ENCODE measurements around the gene SMOC2. TPM values are rescaled to one million over a fixed set of nuclear protein-coding genes. Genes with fewer than 3 reads are reported as not detected.

Gene SMOC2
- total RNA-seq, 6 experiments from 2014 or later, result 0.42 to 3.5 (median 1.2) TPM

DNA sequence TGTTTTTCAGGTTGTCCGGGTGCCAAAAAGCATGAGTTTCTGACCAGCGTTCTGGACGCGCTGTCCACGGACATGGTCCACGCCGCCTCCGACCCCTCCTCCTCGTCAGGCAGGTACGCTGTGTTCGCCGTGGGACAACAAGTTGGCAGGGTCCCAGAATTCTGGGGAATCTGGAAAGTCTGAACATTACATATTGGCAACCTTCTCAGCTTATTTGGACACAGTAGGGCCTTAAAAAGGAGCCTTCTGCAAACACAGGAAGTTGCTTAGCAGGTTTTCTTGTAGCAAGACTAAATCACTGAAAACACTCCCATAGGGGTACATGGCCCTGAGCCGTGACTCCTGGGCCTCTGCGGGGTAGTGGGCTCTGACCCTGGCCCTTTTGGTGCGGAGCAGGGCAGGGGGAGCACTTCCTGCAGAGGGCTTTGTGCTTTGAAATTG is 209.7 kb downstream of the SMOC2 start:
- H3K9me3 ChIP-seq, result no peaks in the 10 kb centered on the region
- TF ChIP-seq, protein P1, sequence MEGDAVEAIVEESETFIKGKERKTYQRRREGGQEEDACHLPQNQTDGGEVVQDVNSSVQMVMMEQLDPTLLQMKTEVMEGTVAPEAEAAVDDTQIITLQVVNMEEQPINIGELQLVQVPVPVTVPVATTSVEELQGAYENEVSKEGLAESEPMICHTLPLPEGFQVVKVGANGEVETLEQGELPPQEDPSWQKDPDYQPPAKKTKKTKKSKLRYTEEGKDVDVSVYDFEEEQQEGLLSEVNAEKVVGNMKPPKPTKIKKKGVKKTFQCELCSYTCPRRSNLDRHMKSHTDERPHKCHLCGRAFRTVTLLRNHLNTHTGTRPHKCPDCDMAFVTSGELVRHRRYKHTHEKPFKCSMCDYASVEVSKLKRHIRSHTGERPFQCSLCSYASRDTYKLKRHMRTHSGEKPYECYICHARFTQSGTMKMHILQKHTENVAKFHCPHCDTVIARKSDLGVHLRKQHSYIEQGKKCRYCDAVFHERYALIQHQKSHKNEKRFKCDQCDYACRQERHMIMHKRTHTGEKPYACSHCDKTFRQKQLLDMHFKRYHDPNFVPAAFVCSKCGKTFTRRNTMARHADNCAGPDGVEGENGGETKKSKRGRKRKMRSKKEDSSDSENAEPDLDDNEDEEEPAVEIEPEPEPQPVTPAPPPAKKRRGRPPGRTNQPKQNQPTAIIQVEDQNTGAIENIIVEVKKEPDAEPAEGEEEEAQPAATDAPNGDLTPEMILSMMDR (IDR thresholded peaks at IDR 0.05), result no peak
- ATAC-seq, result no peak
- DNase-seq, result no peak
- WGBS (ENCODE audit: insufficient coverage, low coverage, low lambda C conversion rate, missing lambda C conversion rate), result 84% methylated on average over 7 of the region's 15 CpGs
- no peak overlapping the region for H3K27ac ChIP-seq
- no peaks in the 10 kb centered on the region for H3K4me1 ChIP-seq
- no peaks in the 10 kb centered on the region for H3K36me3 ChIP-seq
- no peak overlapping the region for H3K4me3 ChIP-seq
- H3K27me3 ChIP-seq, result no peaks in the 10 kb centered on the region
- intact Hi-C loops (cut with DNase I), result no loop called here

DNA sequence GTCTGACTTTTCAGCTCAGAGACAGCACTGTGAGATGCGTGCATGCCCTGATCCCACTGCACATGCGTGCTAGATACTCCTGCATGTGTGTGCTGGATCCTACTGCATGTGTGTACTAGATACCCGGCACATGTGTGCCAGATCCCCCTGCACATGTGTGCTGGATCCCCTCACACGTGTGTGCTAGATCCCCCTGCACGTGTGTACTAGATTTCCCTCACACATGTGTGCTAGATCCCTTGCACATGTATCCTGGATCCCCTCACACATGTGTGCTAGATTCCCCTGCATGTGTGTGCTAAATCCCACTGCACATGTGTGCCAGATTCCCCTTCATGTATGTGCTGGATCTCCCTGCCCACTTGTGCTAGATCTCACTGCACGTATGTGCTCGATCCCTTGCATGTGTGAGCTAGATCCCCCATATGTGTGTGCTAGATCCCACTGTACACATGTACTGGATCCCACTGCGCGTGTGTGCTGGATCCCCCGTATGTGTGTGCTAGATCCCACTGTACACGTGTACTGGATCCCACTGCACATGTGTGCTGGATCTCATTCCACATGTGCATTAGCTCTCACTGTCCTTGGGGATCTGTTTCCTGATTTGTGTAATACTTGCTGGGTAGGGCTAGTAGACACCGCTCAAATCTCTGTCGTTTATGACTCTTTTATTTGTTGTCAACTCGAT is 214.6 kb downstream of the SMOC2 start:
- H3K4me3 ChIP-seq, result no peak overlapping the region
- ATAC-seq (no peak), DNase-seq (no peak)
- no peaks in the 10 kb centered on the region for H3K4me1 ChIP-seq
- H3K27me3 ChIP-seq, result no peaks in the 10 kb centered on the region
- WGBS (ENCODE audit: insufficient coverage, low coverage, low lambda C conversion rate, missing lambda C conversion rate), result 89% methylated on average over 9 of the region's 14 CpGs
- intact Hi-C loops (cut with DNase I), result no loop called here
- H3K9me3 ChIP-seq, result no peaks in the 10 kb centered on the region
- H3K27ac ChIP-seq, result no peak overlapping the region
- no peaks in the 10 kb centered on the region for H3K36me3 ChIP-seq
- TF ChIP-seq POLR2A (IDR thresholded peaks at IDR 0.05), result no peak
- TF ChIP-seq, protein P1 (IDR thresholded peaks at IDR 0.05), result no peak

DNA sequence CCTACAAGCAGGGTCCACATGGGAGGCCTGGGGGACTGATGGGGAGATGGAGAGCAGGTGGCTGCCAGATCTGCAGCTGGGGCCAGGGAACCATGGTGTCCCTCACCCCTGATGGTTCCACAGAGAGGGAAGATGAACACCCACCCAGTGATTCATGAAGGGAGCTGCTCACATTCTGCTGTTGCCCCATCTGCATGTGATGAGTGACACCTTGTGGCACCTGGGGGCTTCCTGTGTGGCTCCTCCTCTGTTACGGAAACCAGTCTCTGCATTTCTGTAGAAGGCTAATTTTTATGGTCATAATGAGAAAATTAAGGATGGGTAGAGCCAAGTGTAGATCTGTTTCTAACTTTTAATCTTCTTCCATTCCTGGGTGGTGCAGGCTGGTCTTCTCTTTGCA is 217.1 kb downstream of the SMOC2 start:
- Histone ChIP-seq H3K27ac (no peak overlapping the region), H3K27me3 (no peaks in the 10 kb centered on the region), H3K9me3 (no peaks in the 10 kb centered on the region), H3K36me3 (no peaks in the 10 kb centered on the region), H3K4me1 (no peaks in the 10 kb centered on the region), H3K4me3 (no peak overlapping the region)
- TF ChIP-seq, protein P1 (IDR thresholded peaks at IDR 0.05), result no peak
- TF ChIP-seq POLR2A (IDR thresholded peaks at IDR 0.05), result no peak
- WGBS (ENCODE audit: insufficient coverage, low coverage, low lambda C conversion rate, missing lambda C conversion rate), result no CpG with 5 or more reads among the region's 1 CpG
- no peak for ATAC-seq
- no peak for DNase-seq
- intact Hi-C loops (cut with DNase I), result no loop called here

DNA sequence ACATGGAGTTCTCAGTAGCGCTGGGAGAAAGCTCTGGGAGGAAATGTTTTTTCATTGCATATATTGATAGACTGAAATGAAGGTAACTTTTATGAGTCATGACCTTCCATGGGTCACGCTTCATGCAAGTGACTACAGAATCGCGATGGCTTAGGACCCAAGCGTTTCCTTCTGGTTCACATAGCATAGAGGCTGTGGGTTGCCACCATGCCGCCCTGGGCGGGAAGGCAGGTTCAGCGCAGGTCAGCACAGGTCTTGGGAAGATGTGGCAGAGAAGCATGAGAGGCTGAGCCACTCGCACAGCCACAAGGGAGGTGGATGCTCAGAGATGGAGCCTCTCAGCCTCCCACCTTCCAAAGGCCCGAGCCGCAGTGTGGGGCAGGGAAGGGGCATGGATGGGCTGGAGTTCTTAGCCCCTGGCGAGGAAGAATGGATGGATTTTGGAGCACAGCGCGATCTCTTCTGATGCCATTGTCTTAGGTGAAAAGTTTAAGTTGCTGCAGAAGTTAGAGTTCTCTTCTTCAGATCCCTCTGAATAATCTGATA is 219.5 kb downstream of the SMOC2 start:
- Histone ChIP-seq H3K36me3 (no peaks in the 10 kb centered on the region), H3K4me3 (no peak overlapping the region), H3K27me3 (no peaks in the 10 kb centered on the region), H3K9me3 (no peaks in the 10 kb centered on the region), H3K4me1 (no peaks in the 10 kb centered on the region), H3K27ac (no peak overlapping the region)
- WGBS (ENCODE audit: insufficient coverage, low coverage, low lambda C conversion rate, missing lambda C conversion rate), result 78% methylated on average over 8 of the region's 14 CpGs
- no peak for DNase-seq
- TF ChIP-seq POLR2A (IDR thresholded peaks at IDR 0.05), result no peak
- TF ChIP-seq, protein P1 (IDR thresholded peaks at IDR 0.05), result no peak
- intact Hi-C loops (cut with DNase I), result no loop called here
- ATAC-seq, result no peak
